HFF-Myc (cell line): Measurements from ENCODE around the gene CATSPERD.
"Not testable (repeated sequence)": the region's sequence is repeated elsewhere in the genome, so short reads cannot be mapped to it uniquely, and the experiment has no call there.

Experiments used
- DNase-seq: peaks from one replicate; pipeline ENCODE4 v3.0.0-alpha.2; 2011; ENCODE audit warnings: low read depth; ENCODE audit errors: extremely low read depth
- H3K4me3 ChIP-seq: replicated peaks from 2 replicates; pipeline ENCODE4 v1.5.1; 2011; ENCODE audit warnings: low read depth, mild to moderate bottlenecking, control low read depth, low read length
- CTCF ChIP-seq: IDR thresholded peaks from 2 replicates; pipeline ENCODE4 v1.5.1; 2012; ENCODE audit warnings: mild to moderate bottlenecking, low read depth, low read length, control low read depth; ENCODE audit errors: missing control alignments

Gene CATSPERD

GRCh38 chr19:5696196-5697021 lies 24.0 kb upstream of the CATSPERD start:
- no peak overlapping the region for H3K4me3 ChIP-seq
- no peak for DNase-seq
- no peak for TF ChIP-seq CTCF

- no peak for DNase-seq
- no peak overlapping the region for H3K4me3 ChIP-seq
- no peak for TF ChIP-seq CTCF
Observed at GRCh38 chr19:5697022-5697889, 23.2 kb upstream of the CATSPERD start.

GRCh38 chr19:5697890-5698634 lies 22.4 kb upstream of the CATSPERD start:
- TF ChIP-seq CTCF: no peak
- no peak for DNase-seq

GRCh38 chr19:5698635-5699422 lies 21.6 kb upstream of the CATSPERD start:
- DNase-seq: no peak
- no peak overlapping the region for H3K4me3 ChIP-seq
- TF ChIP-seq CTCF: no peak

More at GRCh38 chr19:5697890-5698634, 22.4 kb upstream of the CATSPERD start:
- H3K4me3 ChIP-seq: no peak overlapping the region

- H3K4me3 ChIP-seq: no peak overlapping the region
- DNase-seq: no peak
- TF ChIP-seq CTCF: no peak
Observed at GRCh38 chr19:5700455-5701092, 19.9 kb upstream of the CATSPERD start.

GRCh38 chr19:5702053-5702410 lies 18.4 kb upstream of the CATSPERD start:
- DNase-seq, H3K4me3 ChIP-seq: not testable (repeated sequence)
